Inferior parietal cortex (tissue), 1 donor: ENCODE data around the gene MYBBP1A.

ENCODE experiments used
- DNase-seq: peaks from one replicate; pipeline ENCODE4 v3.0.0-alpha.2; 2016; ENCODE audit errors: extremely low spot score

Gene MYBBP1A

DNA sequence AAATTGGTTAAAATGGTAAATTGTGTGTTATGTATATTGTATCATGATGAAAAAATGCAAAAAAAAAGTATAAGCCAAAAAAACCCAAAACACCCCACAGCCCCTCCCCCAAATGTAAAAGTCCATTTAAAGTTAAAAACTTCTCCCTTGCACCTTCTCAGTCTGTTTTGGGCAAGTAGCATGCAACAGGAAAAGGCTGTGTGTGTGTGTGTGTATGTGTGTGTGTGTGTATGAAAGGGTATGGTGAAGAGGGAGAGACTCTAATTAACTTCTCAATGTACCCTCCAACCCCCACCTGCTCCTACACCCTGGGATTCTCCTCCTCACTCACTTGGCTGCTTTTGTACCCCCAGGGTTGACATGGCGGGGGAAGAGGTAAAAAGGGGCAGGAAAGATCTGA, 14.4 kb upstream of the MYBBP1A start:
- DNase-seq = no peak

GRCh38 chr17:4566785-4567184, 11.6 kb upstream of the MYBBP1A start:
- peak; percentile 74 for DNase-seq

- DNase-seq = peak; percentile 85
Observed at GRCh38 chr17:4565209-4566141, 10.3 kb upstream of the MYBBP1A start.

DNA sequence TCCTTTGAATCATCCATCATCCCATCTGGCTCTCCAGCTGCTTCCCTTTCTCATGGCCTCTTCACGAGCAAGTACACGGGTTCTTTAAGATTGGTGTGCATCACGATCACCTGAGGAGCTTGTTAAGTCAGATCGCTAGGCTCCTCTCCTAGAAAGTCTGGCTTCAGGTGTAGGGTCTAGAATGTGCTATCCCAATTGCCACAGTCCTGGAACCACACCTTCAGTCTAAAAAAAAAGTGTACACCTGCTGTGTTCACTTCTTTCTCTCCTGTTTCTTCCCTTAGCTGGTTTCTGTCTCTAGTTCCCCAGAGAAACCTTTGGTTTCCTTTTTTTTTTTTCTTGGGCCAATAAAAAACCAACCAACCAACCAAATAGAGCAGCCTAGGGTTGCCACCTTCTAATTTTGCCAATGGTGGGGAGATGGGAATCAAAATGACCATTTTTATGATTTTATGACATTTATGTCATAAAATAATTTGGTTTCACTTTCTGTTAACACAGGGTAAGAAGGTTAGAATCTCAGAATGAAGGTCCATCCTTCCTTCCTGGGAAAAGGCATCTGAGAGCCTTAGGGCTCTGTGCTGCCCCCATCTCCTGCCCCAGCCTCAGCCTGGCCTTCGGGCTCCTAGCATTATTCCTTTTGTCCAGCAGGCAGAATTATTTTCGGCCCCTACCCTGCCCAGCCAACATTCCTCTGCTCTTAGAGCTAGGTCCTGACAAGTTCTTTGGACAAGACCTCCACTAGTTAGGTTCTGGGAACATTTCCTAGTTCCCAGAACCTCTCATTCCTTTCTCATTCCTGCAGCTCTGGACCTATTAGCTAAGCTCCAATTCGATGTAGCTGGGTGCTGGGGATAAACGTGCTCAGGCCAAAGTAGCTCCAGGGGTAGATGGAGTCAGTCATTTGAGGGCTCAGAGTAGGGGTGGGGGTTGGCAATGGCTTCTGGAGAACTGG, 7.1 kb upstream of the MYBBP1A start:
- DNase-seq = no peak

DNA sequence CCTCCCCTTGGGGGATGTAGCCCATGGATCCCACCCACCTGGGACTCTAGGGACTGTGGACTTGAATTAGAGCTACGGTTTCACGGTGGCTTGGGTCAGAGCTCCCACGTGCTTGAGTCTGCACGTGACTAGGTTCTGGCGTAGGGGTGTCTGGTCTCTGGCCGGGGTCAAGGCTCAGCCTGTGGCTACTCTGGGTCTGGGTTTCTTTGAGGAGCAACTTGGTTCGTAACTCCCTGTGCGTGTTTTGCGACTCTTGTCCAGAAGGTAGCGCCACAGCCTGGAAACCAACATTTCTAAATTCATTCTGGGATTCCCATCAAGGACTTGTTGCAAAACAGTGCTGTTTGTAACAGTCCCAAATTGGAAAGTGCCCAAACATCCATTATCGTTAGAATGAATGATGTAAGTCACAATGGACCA, 5.7 kb upstream of the MYBBP1A start:
- DNase-seq = no peak

DNA sequence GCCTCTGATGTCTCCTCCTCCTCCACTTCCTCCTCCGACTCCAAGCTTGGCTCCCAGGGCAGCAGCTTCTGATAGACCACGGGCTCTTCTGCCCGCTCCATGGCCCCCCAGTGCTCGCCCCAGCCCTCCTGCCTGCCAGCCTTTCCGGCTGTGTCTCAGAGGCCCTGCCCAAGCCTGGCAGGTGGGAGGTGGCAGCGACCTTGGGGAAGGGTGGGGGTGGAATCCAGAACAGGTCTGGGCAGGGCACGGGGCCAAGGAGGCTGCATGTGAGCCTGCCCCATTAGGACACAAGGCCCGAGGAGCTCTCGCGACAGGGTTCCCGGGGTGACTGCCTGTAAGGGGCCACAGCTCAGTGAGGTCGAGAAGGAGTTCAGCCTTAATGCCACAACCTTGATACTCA, 5.2 kb upstream of the MYBBP1A start, which contains the start of gene GGT6:
Gene GGT6, minus strand, starts transcription at position 157 of the 400 bp plus-strand sequence. Its CDS starts 56 bp downstream, at position 101.
- no peak for DNase-seq

DNA sequence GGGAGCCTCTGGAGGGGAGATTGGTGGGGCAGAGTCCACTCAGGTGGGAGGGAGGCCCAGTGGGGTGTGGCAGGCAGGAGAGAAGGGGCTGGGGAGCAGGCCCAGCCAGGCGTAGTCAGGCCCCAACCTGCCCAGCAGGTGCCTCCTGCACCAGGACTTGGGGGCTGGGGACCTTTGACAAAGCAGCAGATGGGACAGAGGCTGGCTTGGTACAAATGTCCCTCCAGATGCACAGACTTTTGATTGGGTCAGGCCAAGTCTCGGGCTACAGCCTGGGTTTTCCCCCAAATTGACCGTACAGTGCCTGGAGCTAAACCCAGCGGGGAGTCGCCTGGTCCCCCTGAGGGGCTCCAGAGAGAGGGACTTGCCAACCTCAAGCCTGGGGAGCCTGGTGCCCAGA, 4.8 kb upstream of the MYBBP1A start:
- no peak for DNase-seq

GRCh38 chr17:4559139-4559791, 4.1 kb upstream of the MYBBP1A start:
- DNase-seq = no peak

DNA sequence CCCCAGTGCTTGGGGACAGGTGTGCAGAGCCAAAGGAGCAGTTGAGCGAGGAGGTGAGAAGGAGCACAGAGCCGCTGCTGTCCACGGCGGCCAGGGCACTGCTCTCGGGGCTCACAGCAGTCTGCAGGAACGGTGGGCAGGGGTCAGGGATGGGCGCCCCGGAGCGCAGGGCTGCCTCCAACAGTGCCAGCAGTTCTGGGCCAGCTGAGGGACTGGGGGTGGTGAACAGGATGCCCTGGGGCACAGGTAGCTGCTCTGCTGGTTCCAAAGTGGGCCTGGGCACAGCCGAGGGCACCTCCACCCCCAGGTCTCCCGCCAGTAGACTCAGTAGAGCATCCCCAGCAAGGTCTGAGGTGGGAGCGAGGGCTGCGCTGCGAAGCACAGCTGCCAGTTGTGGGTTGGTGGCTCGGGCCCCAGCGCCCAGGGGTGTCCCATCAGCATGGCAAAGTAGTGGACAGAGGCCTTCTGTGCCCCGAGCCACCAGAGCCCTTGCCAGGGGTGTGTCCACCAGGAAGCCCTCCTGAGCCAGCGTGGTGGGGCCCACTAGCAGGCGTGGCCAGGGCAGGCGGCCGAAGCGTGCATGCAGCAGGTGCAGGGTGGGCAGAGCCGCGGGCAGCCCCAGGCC, 3.3 kb upstream of the MYBBP1A start:
- no peak for DNase-seq

- DNase-seq = no peak
Observed at GRCh38 chr17:4557626-4558346, 2.6 kb upstream of the MYBBP1A start.

- no peak for DNase-seq
Observed at GRCh38 chr17:4556996-4557395, 1.8 kb upstream of the MYBBP1A start.

GRCh38 chr17:4555873-4556759, 932 bp upstream of the MYBBP1A start:
- DNase-seq = no peak

- DNase-seq = no peak
Observed at GRCh38 chr17:4554441-4554996, 665 bp downstream of the MYBBP1A start.

DNA sequence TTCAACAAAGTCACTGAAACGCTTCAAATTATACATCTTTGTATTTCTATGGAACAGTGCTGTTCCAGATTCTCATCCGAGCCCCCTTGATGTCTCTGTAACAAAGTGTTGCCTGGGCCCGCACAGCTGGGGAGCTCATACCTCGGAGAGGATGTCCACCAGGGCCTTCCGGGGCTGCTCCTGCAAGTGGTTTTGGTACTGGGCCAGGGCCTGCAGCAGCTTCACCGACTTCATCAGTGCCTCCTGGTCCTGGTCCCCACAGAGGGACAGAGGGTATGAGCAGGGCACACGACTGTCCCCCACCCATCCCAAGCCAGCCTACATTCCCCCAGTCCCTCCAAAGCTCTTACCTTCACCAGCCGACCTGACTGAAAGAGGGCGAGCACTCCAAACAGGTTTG, 1.5 kb downstream of the MYBBP1A start:
- no peak for DNase-seq

DNA sequence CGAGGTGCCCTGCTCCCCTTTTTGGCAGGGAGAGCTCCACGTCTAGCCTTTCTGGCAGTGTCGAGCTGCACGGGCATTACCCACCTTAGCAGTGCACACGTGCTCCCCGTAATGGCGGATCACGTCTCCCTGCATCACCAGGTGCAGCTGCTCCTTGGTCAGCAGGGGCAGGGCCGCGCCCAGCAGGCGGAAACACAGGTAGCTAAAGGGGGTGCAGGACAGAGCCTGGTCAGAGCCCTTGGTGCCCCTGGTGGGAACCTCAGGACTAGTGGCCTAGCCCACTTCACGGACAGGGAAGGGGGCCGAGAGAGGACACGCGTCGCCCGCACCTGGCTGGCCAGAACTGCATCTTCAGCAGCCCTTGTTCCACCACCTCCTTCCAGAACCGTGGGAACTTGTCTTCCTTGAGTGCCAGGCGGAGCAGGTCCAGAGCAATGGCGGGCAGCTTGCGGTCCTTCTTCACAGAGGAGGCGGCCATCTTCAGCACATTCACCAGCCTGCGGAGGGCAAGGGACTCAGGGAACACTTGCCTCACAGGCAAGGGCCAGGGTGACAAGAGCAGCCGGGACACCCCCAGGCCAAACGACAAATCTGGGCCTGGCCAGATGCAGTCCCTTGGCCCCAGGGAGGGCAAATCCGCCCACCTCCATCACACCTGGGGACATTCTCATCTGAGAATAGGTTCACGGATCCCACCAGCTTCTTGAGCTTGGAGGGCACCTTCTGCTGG, 3.2 kb downstream of the MYBBP1A start:
- no peak for DNase-seq

- no peak for DNase-seq
Observed at GRCh38 chr17:4551141-4551540, 4.0 kb downstream of the MYBBP1A start.

- no peak for DNase-seq
Observed at GRCh38 chr17:4550534-4551039, 4.6 kb downstream of the MYBBP1A start.

DNA sequence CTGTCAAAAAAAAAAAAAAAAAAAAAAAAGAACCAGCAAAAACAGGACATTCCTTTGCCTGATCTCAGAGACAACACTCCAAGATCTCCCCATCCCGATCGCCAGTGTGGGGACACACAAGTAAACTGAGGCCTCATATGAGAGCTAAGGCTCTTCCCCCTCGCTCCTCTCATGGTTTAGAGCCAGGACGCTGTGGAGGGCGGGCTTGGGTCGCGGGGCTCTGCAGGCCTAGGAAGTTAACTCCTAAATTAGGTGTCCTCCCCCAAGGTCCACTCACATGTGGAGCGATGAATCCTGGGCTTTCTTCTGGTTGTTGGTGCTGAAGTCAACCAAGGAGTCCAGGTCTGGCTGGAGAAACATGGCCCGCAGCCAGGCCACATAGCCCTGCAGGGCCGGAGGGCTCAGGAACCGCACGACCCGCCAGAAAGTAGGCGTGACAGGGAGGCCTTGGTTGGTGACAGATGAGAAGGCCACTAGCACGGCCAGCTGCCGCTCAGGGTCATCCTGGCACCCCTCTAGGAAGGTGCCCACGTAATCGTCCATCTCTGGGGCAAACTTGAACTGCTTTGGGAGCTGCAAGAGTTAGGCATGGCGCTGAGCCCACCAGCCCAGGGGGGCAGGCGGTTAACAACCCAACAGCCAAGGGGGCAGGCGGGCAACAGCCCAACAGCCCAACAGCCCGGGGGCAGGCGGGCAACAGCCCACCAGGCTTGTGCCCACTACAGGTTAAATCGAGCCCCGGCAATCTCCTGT, 5.2 kb downstream of the MYBBP1A start:
- no peak for DNase-seq
